ENCODE measurements around the gene ZNF541.
A peak's percentile ranks its signal among the peaks of the same experiment; 100 is the strongest.

Gene ZNF541

DNA sequence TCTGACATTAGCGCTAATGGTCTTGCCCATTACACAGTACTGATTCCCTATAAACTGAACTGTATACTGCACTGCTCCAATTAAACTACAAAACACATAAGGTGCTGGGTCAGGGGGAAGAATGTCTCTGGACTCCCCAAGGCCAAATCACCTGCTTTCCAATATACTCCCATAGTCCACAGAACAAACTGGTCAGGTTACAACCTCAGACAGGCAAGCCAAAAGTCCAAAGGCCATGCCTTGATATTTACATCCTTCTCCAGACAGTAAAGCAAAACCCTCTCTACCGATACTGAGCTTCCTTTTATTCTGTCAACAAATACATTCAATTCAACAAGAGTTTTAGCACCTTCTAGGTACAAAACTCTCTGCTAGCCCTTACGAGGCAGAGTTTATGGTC lies 8.9 kb downstream of the ZNF541 start:
- Histone ChIP-seq H3K4me3 (ENCODE audit: low read length) (no peak overlapping the region), H3K27me3 (replicated peaks; ENCODE audit: control insufficient read depth, insufficient read depth, low read length) (no peaks in the 10 kb centered on the region), H3K9me3 (ENCODE audit: control insufficient read depth, low read length) (no peaks in the 10 kb centered on the region), H3K36me3 (ENCODE audit: control insufficient read depth, insufficient read depth, low read length, severe bottlenecking) (no peaks in the 10 kb centered on the region), H3K9ac (ENCODE audit: low read length) (no peak overlapping the region), H3K4me1 (ENCODE audit: control insufficient read depth, insufficient read depth, low read length) (peaks cover 6% of the 10 kb centered on the region)
- no peak for DNase-seq (ENCODE audit: low read depth)

DNA sequence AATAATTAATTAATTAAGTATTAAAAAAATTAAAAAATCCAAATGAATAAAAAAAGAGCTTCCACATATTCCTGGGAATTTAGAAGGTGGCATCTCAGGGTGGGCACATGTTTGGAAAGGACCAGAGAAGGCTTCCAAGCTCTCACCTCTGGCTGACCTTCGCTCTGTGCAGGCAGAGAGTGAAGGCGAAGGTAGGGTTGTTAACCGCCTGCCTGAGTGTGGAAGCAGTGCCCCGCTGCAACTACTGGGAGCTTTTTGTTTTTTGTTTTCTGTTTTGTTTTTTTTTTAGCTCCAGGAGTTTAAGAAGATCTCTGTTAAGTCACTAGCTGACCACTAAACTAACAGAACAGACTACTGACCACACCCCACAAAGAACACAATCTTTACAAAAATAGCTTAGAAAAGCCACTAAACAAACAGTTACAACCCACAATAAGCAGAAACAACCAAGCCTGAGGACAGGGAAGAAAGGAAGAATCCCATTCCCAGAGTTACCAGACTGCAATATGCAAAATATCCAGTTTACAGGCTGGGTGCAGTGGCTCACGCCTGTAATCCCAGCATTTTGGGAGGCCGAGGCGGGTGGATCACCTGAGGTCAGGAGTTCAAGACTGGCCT lies 11.4 kb downstream of the ZNF541 start:
- DNase-seq (ENCODE audit: low read depth) = peak; percentile 12
- no peaks in the 10 kb centered on the region for H3K27me3 ChIP-seq (replicated peaks; ENCODE audit: control insufficient read depth, insufficient read depth, low read length)
- H3K9me3 ChIP-seq (ENCODE audit: control insufficient read depth, low read length) = no peaks in the 10 kb centered on the region
- no peaks in the 10 kb centered on the region for H3K36me3 ChIP-seq (ENCODE audit: control insufficient read depth, insufficient read depth, low read length, severe bottlenecking)
- no peak overlapping the region for H3K4me3 ChIP-seq (ENCODE audit: low read length)
- H3K9ac ChIP-seq (ENCODE audit: low read length) = no peak overlapping the region
- H3K4me1 ChIP-seq (ENCODE audit: control insufficient read depth, insufficient read depth, low read length) = no peaks in the 10 kb centered on the region

DNA sequence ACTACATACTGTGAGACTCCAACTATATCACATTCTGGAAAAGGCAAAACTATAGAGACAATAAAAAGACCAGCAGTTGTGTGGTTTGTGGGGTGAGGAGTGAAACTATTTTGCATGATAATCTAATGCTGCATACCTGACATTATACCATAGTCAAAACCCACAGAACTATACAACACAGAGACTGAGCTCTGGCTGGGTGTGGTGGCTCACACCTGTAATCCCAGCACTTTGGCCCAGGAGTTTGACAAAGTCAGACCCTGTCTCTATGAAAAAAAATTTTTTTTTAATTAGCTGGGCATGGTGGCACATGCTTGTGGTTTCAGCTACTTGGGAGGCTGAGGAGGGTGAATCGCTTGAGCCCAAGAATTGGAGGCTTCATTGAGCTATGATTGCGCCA lies 11.9 kb downstream of the ZNF541 start:
- H3K9ac ChIP-seq (ENCODE audit: low read length) = no peak overlapping the region
- H3K36me3 ChIP-seq (ENCODE audit: control insufficient read depth, insufficient read depth, low read length, severe bottlenecking) = no peaks in the 10 kb centered on the region

DNA sequence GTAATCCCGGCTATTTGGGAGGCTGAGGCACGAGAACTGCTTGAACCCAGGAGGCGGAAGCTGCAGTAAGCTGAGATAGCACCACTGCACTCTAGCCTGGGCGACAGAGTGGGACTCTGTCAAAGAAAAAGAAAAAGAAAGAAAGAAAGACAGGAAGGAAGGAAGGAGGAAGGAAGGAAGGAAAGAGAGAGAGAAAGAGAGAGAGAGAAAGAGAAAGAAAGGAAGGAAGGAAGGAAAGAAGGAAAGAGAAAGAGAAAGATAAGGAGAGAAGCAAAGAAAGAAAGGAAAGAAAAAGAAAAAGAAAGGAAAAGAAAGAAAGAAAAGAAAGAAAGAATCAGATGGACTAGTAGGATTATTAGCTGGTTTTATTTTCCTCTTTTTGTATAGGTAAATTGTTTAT lies 22.8 kb downstream of the ZNF541 start:
- Histone ChIP-seq H3K4me1 (ENCODE audit: control insufficient read depth, insufficient read depth, low read length) (no peaks in the 10 kb centered on the region), H3K9ac (ENCODE audit: low read length) (no peak overlapping the region), H3K27me3 (replicated peaks; ENCODE audit: control insufficient read depth, insufficient read depth, low read length) (peaks cover 4% of the 10 kb centered on the region), H3K4me3 (ENCODE audit: low read length) (no peak overlapping the region), H3K9me3 (ENCODE audit: control insufficient read depth, low read length) (no peaks in the 10 kb centered on the region), H3K36me3 (ENCODE audit: control insufficient read depth, insufficient read depth, low read length, severe bottlenecking) (no peaks in the 10 kb centered on the region)
- no peak for DNase-seq (ENCODE audit: low read depth)

More for the DNA sequence above, 11.9 kb downstream of the ZNF541 start:
- Histone ChIP-seq H3K4me3 (ENCODE audit: low read length) (no peak overlapping the region), H3K4me1 (ENCODE audit: control insufficient read depth, insufficient read depth, low read length) (no peaks in the 10 kb centered on the region), H3K27me3 (replicated peaks; ENCODE audit: control insufficient read depth, insufficient read depth, low read length) (no peaks in the 10 kb centered on the region), H3K9me3 (ENCODE audit: control insufficient read depth, low read length) (no peaks in the 10 kb centered on the region)
- DNase-seq (ENCODE audit: low read depth) = no peak

DNA sequence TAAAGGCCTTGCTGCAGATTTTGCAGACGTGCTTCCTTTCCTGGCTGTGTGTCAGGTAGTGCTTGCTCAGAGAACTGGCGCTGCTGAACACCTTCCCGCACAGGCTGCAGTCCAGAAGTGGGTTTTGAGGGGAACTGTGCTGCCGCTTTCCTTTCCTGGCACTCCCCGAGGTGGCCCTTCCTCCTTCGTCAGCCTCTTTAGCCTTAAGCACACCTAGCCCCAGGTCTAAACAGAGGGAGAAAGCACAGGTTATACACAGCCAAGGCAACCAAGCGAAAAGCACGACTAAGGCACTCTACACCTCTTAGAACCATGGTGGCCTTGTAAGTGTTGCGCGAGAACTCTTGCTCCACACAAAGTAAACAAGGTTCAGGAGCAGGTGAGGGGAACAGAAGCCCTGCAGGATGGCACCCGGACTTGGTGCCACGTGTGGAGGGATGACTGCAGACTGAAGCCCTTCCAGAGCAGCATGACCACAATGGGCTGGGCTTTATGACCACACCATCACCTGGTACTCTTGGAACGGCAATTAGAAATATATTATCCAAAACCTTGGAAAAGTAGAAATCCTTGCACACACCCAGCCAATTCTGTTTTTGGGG lies 23.6 kb downstream of the ZNF541 start:
- DNase-seq (ENCODE audit: low read depth) = no peak
- Histone ChIP-seq H3K9ac (ENCODE audit: low read length) (no peak overlapping the region), H3K36me3 (ENCODE audit: control insufficient read depth, insufficient read depth, low read length, severe bottlenecking) (no peaks in the 10 kb centered on the region), H3K9me3 (ENCODE audit: control insufficient read depth, low read length) (no peaks in the 10 kb centered on the region), H3K4me1 (ENCODE audit: control insufficient read depth, insufficient read depth, low read length) (no peaks in the 10 kb centered on the region), H3K27me3 (replicated peaks; ENCODE audit: control insufficient read depth, insufficient read depth, low read length) (peaks cover 4% of the 10 kb centered on the region), H3K4me3 (ENCODE audit: low read length) (no peak overlapping the region)

DNA sequence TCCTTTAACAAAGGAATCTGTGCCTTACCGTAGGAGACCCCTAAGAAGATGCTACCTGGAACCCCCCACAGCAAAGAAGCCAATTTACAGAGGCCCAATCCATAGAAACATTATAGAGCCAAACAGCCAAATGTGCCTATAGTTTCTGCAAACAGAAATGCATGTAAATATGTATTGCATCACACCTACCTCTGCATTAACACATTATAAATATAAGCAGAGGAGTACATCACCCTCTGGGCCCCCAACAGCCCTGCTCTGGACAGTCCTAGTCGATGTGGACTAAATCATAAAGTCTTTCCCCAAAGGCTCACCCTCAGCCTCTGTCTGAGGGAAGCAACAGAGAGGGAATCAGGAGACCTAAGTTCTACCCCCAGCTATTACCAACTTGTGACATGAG lies 25.7 kb downstream of the ZNF541 start:
- Histone ChIP-seq H3K27me3 (replicated peaks; ENCODE audit: control insufficient read depth, insufficient read depth, low read length) (peaks cover 4% of the 10 kb centered on the region), H3K4me3 (ENCODE audit: low read length) (no peak overlapping the region), H3K9ac (ENCODE audit: low read length) (no peak overlapping the region), H3K36me3 (ENCODE audit: control insufficient read depth, insufficient read depth, low read length, severe bottlenecking) (no peaks in the 10 kb centered on the region), H3K9me3 (ENCODE audit: control insufficient read depth, low read length) (no peaks in the 10 kb centered on the region), H3K4me1 (ENCODE audit: control insufficient read depth, insufficient read depth, low read length) (no peaks in the 10 kb centered on the region)
- no peak for DNase-seq (ENCODE audit: low read depth)

DNA sequence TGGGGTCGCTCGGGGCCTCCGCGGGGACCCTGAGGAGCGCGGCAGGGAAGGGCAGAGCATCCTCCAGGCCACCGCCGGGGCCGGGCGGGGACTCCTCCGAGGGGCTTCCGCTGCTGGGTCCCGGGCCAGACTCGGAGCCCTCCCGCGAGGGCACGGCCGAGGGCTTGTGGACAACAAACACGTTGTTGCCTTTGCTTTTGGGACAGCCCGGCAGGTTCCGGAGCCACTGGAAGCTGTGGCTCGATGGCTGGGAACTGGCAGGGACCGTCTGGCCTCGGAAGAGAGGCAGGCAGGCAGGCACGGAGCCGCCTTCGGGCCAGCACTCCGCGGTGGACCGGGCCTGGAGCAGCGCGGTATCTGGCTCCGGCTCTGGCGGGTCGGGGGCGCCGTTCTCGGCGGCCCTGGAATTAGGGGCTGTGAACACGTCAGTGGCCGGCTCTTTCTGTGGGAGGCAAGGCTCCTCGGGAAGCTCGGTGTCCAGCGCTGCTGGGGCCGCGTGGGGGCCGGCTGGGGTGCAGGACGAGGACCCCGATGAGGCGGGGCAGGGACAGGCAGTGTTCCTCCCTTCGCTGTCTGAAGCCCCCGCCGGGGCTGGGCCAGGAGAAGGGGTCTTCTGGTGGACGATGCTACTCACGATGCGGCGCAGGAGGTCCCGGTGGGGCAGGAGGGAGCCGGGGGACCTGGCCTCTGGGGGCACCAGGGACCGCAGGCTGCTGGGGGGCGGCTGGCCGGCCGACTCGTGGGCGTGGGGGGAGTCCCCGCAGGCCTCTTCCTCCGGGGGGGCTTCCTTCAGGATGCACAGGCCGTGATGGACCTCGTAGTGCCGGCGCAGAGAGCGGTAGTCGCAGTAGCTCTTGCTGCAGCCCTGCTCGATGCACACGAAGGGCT lies 27.6 kb downstream of the ZNF541 start:
- H3K9me3 ChIP-seq (ENCODE audit: control insufficient read depth, low read length) = no peaks in the 10 kb centered on the region
- H3K27me3 ChIP-seq (replicated peaks; ENCODE audit: control insufficient read depth, insufficient read depth, low read length) = peaks cover 4% of the 10 kb centered on the region
- H3K4me1 ChIP-seq (ENCODE audit: control insufficient read depth, insufficient read depth, low read length) = no peaks in the 10 kb centered on the region
- no peaks in the 10 kb centered on the region for H3K36me3 ChIP-seq (ENCODE audit: control insufficient read depth, insufficient read depth, low read length, severe bottlenecking)
- DNase-seq (ENCODE audit: low read depth) = peak; percentile 11
- H3K4me3 ChIP-seq (ENCODE audit: low read length) = peak overlapping the region; percentile 47
- no peak overlapping the region for H3K9ac ChIP-seq (ENCODE audit: low read length)

DNA sequence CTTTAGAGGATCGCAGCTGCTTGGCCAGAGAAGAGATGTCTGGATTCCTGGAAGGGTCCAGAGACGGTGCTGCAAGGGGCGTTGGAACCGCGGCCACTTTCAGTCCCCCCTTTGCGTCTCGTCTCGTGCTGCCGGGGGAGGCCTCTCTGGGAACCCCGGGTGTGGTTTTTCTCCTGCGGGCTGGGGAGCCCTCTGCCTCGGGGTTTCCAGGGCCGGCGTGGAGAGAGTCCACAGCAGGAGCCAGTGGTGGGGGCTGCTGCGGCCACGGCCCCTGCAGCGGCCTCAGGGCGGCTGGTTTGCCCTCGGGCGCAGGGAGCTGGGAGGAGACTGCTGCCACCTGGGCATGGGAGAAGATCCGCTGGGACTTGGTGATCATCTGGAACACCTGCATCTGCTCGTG lies 28.5 kb downstream of the ZNF541 start:
- Histone ChIP-seq H3K36me3 (ENCODE audit: control insufficient read depth, insufficient read depth, low read length, severe bottlenecking) (no peaks in the 10 kb centered on the region), H3K4me1 (ENCODE audit: control insufficient read depth, insufficient read depth, low read length) (no peaks in the 10 kb centered on the region), H3K4me3 (ENCODE audit: low read length) (no peak overlapping the region), H3K9ac (ENCODE audit: low read length) (no peak overlapping the region), H3K27me3 (replicated peaks; ENCODE audit: control insufficient read depth, insufficient read depth, low read length) (peaks cover 4% of the 10 kb centered on the region), H3K9me3 (ENCODE audit: control insufficient read depth, low read length) (no peaks in the 10 kb centered on the region)
- no peak for DNase-seq (ENCODE audit: low read depth)

DNA sequence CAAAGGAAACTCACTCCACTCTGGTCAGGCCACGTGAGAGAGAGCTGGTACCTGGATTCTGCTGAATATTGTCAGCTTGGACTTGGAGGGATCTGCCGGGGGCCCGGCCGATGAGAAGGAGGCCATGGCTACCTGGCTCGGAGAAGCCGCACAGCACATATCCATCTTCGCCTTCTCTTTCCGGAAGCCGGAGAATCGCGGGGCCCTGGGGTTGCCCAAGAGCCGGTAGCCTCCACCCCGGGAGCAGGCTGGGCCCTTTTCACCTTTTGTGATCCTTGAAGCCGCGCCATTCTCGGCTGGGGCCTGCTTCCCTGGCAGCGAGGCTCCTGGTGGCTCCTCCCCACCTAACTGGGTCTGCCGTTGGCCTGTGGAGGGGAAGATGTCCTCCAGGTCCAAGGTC lies 28.9 kb downstream of the ZNF541 start:
- Histone ChIP-seq H3K4me1 (ENCODE audit: control insufficient read depth, insufficient read depth, low read length) (no peaks in the 10 kb centered on the region), H3K9me3 (ENCODE audit: control insufficient read depth, low read length) (no peaks in the 10 kb centered on the region), H3K9ac (ENCODE audit: low read length) (no peak overlapping the region), H3K36me3 (ENCODE audit: control insufficient read depth, insufficient read depth, low read length, severe bottlenecking) (no peaks in the 10 kb centered on the region), H3K27me3 (replicated peaks; ENCODE audit: control insufficient read depth, insufficient read depth, low read length) (peaks cover 4% of the 10 kb centered on the region), H3K4me3 (ENCODE audit: low read length) (no peak overlapping the region)
- DNase-seq (ENCODE audit: low read depth) = no peak

DNA sequence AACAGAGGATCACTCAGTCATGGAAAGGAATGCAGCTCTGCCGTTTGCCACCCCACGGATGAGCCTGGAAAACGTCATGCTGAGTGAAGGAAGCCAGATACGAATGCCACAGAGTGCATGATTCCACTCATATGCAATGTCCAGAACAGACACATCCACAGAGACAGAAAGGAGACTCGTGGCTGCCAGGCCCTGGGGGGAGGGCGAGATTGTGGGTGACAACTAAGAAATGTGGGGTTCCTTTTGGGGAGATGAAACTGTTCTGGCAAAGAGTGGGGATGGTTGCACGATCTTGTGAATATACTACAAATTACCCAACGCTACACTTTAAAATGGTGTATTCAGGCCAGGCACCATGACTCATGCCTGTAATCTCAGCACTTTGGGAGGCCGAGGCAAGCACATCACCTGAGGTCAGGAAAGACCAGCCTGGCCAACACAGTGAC lies 30.9 kb downstream of the ZNF541 start:
- no peaks in the 10 kb centered on the region for H3K4me1 ChIP-seq (ENCODE audit: control insufficient read depth, insufficient read depth, low read length)
- peaks cover 8% of the 10 kb centered on the region for H3K27me3 ChIP-seq (replicated peaks; ENCODE audit: control insufficient read depth, insufficient read depth, low read length)
- no peak overlapping the region for H3K4me3 ChIP-seq (ENCODE audit: low read length)
- no peak overlapping the region for H3K9ac ChIP-seq (ENCODE audit: low read length)
- no peaks in the 10 kb centered on the region for H3K9me3 ChIP-seq (ENCODE audit: control insufficient read depth, low read length)
- no peak for DNase-seq (ENCODE audit: low read depth)
- H3K36me3 ChIP-seq (ENCODE audit: control insufficient read depth, insufficient read depth, low read length, severe bottlenecking) = no peaks in the 10 kb centered on the region

DNA sequence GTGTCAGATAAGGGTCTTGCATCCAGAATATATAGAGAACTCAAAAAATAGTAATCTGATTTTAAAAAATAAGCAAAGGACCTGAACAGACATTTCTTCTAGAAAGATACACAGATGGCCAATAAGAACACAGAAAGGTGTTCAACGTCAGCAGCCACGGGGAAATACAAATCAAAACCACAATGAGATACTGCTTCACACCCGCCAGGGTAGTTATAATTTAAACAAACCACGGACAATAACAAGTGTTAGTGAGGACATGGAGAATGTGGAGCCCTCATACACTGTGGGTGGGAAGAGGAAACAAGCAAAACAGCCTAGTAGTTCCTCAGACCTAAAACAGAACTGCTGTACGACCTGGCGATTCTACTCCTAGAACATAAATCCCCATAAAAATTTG lies 31.4 kb downstream of the ZNF541 start:
- DNase-seq (ENCODE audit: low read depth) = no peak
- H3K27me3 ChIP-seq (replicated peaks; ENCODE audit: control insufficient read depth, insufficient read depth, low read length) = peaks cover 8% of the 10 kb centered on the region

More for the DNA sequence above, 31.4 kb downstream of the ZNF541 start:
- Histone ChIP-seq H3K9ac (ENCODE audit: low read length) (no peak overlapping the region), H3K4me3 (ENCODE audit: low read length) (no peak overlapping the region), H3K36me3 (ENCODE audit: control insufficient read depth, insufficient read depth, low read length, severe bottlenecking) (no peaks in the 10 kb centered on the region), H3K4me1 (ENCODE audit: control insufficient read depth, insufficient read depth, low read length) (no peaks in the 10 kb centered on the region), H3K9me3 (ENCODE audit: control insufficient read depth, low read length) (no peaks in the 10 kb centered on the region)

Data from adipocyte (in vitro differentiated cells).